GM19467 (cell line): ENCODE results near the gene SH3GLB2.
"Not testable (repeated sequence)": the region's sequence is repeated elsewhere in the genome, so short reads cannot be mapped to it uniquely, and the experiment has no call there.

Source experiments
- ATAC-seq: cut with Tn5 transposase; IDR thresholded peaks from one replicate; pipeline ENCODE4 v1.9.1; 2021; ENCODE audit warnings: mild to moderate bottlenecking, moderate library complexity; ENCODE audit not compliant: unreplicated experiment

The SH3GLB2 gene

GRCh38 chr9:129004173-129004572 lies 24.0 kb downstream of the SH3GLB2 start:
- ATAC-seq: not testable (repeated sequence)

GRCh38 chr9:129002992-129003391 lies 25.1 kb downstream of the SH3GLB2 start:
- no peak for ATAC-seq

GRCh38 chr9:129001504-129002325 lies 26.4 kb downstream of the SH3GLB2 start:
- no peak for ATAC-seq

GRCh38 chr9:128999581-129000206 lies 28.4 kb downstream of the SH3GLB2 start:
- ATAC-seq: no peak

- no peak for ATAC-seq
Observed at GRCh38 chr9:128998462-128998861, 29.7 kb downstream of the SH3GLB2 start.

- ATAC-seq: no peak
Observed at GRCh38 chr9:128995791-128996190, 32.3 kb downstream of the SH3GLB2 start.

GRCh38 chr9:128992995-128993394 lies 35.1 kb downstream of the SH3GLB2 start:
- ATAC-seq: no peak

- ATAC-seq: no peak
Observed at GRCh38 chr9:128987805-128988204, 40.3 kb downstream of the SH3GLB2 start.

- ATAC-seq: no peak
Observed at GRCh38 chr9:128986671-128987070, 41.5 kb downstream of the SH3GLB2 start.

- ATAC-seq: no peak
Observed at GRCh38 chr9:128983536-128983935, 44.6 kb downstream of the SH3GLB2 start.

GRCh38 chr9:128979111-128979510 lies 49.0 kb downstream of the SH3GLB2 start:
- ATAC-seq: no peak

- ATAC-seq: no peak
Observed at GRCh38 chr9:128972956-128973355, 55.2 kb downstream of the SH3GLB2 start.

- ATAC-seq: no peak
Observed at GRCh38 chr9:128969491-128969890, 58.6 kb downstream of the SH3GLB2 start.

- ATAC-seq: not testable (repeated sequence)
Observed at GRCh38 chr9:128961403-128961802, 66.7 kb downstream of the SH3GLB2 start.
